Activated T-cell treated with anti-CD3 and anti-CD28 coated beads for 48 hours (primary cell): ENCODE results near the gene CMPK1.

Experiments
- DNase-seq: peaks from one replicate; pipeline ENCODE4 v3.0.0-alpha.2; 2020; ENCODE audit warnings: low read depth

The CMPK1 gene

DNA sequence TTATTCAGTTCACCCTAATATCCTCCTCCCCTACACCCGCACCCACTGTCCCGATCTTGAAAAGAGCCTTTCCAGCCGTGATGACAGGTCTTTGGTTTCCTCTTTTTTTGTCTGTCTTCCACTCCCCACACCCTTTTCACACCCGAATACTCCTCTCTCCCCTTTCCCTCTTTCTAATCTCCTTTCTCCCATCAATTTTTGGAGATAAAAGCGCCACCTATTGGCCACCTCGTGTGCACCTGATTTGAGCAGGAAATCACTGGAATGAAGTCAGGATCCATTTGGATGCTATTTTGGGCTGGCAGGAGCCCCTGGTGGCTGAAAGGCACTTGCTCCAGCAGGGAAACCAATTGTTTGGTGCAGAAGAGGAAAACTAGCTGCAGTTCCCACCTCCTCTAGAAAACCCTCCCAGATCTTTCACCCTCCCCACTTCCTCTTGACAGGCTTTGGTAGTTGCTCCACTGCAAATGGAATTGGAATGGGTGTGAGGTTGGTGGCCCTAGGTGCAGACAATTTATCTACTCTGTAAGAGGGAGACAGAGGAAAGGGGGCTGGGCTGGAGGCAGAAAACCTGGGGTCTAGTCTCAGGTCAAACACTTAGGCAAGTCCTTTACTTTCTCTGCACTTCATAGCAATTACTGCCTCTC lies 90.9 kb downstream of the CMPK1 start:
- DNase-seq = no peak
